Measurements from ENCODE around the gene ABI2. TPM values are rescaled to one million over a fixed set of nuclear protein-coding genes. Genes with fewer than 3 reads are reported as not detected.
"Not testable (repeated sequence)": the region's sequence is repeated elsewhere in the genome, so short reads cannot be mapped to it uniquely, and the experiment has no call there.

ABI2 gene
- total RNA-seq, 1 donor from 2014 or later, result 101 TPM

DNA sequence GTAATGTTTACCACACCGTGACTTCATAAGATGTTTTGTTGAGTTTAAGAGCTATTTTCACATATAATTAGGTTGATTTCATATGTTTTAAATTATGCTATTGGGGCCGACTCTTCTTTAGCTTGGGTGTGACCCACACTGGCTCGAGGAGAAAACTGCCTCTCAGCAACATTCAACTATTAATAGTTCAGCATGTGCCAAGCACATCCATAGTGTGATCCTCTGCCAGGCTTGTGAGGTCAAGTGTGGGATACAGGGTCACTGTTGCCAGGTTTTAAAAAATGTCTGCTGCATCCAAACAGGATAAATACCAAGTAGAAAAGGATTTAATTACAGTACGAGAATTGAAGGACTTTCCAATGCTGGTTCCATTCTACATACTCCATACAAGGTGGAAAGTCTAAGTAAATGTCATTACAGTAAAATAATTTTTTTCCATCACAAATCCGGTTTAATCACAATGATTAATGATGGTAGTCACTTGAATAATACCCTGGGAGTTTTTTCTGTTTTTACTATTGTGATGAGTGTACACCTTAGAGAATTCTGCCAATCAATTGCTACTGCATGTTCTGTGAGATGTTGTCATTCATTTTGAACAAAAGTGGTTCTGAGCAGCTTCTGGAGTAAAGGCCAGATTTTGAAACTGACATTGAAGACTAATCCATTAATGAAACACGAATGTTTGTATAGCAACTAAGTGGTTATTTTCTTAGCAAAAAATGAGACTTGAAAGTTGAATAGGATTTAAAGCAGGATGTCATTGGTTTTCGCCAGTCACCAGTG is 84.5 kb downstream of the ABI2 start:
- DNase-seq (ENCODE audit: low spot score), result no peak
- H3K36me3 Mint-ChIP-seq (ENCODE audit: low read depth, unreplicated experiment), result peaks cover 34% of the 10 kb centered on the region
- H3K4me3 Mint-ChIP-seq (ENCODE audit: unreplicated experiment), result no peak overlapping the region
- no peak overlapping the region for H3K27ac Mint-ChIP-seq (ENCODE audit: unreplicated experiment)
- peaks cover 5% of the 10 kb centered on the region for H3K4me1 Mint-ChIP-seq (ENCODE audit: unreplicated experiment)
- H3K9me3 Mint-ChIP-seq (ENCODE audit: unreplicated experiment), result no peaks in the 10 kb centered on the region
- H3K27me3 Mint-ChIP-seq (ENCODE audit: unreplicated experiment), result peaks cover 3% of the 10 kb centered on the region
- TF ChIP-seq, protein P1, sequence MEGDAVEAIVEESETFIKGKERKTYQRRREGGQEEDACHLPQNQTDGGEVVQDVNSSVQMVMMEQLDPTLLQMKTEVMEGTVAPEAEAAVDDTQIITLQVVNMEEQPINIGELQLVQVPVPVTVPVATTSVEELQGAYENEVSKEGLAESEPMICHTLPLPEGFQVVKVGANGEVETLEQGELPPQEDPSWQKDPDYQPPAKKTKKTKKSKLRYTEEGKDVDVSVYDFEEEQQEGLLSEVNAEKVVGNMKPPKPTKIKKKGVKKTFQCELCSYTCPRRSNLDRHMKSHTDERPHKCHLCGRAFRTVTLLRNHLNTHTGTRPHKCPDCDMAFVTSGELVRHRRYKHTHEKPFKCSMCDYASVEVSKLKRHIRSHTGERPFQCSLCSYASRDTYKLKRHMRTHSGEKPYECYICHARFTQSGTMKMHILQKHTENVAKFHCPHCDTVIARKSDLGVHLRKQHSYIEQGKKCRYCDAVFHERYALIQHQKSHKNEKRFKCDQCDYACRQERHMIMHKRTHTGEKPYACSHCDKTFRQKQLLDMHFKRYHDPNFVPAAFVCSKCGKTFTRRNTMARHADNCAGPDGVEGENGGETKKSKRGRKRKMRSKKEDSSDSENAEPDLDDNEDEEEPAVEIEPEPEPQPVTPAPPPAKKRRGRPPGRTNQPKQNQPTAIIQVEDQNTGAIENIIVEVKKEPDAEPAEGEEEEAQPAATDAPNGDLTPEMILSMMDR (IDR thresholded peaks at IDR 0.05; ENCODE audit: unreplicated experiment), result no peak

DNA sequence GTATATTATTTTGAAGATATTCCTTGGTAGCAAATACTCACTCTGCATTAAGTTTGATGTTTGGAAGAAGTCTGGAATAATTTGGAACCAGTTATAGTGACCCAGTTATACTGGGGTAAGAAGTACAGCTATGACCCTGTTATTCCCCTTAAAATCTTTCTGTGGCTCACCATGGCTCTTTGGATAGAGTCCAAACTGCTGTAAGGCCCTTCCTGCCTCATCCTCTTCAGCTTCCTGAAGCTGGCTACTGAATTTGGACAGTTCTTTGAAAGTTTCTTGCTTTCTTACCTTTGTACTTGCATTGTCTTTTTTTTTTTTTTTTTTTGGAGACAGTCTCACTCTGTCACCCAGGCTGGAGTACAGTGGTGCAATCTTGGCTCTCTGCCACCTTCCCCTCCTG is 85.6 kb downstream of the ABI2 start:
- Mint-ChIP-seq H3K4me1 (ENCODE audit: unreplicated experiment) (peaks cover 5% of the 10 kb centered on the region), H3K4me3 (ENCODE audit: unreplicated experiment) (no peak overlapping the region), H3K27ac (ENCODE audit: unreplicated experiment) (no peak overlapping the region), H3K9me3 (ENCODE audit: unreplicated experiment) (no peaks in the 10 kb centered on the region), H3K27me3 (ENCODE audit: unreplicated experiment) (peaks cover 3% of the 10 kb centered on the region), H3K36me3 (ENCODE audit: low read depth, unreplicated experiment) (peaks cover 42% of the 10 kb centered on the region)
- TF ChIP-seq, protein P1 (IDR thresholded peaks at IDR 0.05; ENCODE audit: unreplicated experiment), result no peak
- no peak for DNase-seq (ENCODE audit: low spot score)

DNA sequence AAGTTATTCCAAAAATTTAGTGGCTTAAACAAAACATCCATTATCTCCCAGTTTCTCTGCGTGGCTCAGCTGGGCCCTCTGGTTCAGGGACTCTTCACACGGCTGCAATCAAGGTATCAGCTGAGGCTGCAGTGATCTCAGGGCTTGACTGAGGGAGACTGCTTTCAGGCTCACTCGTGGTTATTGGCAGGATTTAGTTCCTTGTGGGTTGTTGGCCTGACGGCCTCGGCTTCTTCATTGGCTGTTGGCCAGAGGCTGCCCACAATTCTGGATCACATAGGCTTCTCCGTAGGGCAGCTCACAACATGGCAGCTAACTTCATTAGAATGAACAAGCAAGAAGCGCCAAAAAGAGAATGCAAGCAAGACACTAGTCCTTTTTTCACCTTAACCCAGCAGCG is 90.1 kb downstream of the ABI2 start:
- no peaks in the 10 kb centered on the region for H3K9me3 Mint-ChIP-seq (ENCODE audit: unreplicated experiment)
- H3K4me1 Mint-ChIP-seq (ENCODE audit: unreplicated experiment), result peaks cover 5% of the 10 kb centered on the region
- TF ChIP-seq, protein P1 (IDR thresholded peaks at IDR 0.05; ENCODE audit: unreplicated experiment), result no peak
- peak overlapping the region; percentile 10 for H3K4me3 Mint-ChIP-seq (ENCODE audit: unreplicated experiment)
- DNase-seq (ENCODE audit: low spot score), result no peak
- H3K36me3 Mint-ChIP-seq (ENCODE audit: low read depth, unreplicated experiment), result peaks cover 41% of the 10 kb centered on the region
- no peaks in the 10 kb centered on the region for H3K27me3 Mint-ChIP-seq (ENCODE audit: unreplicated experiment)
- no peak overlapping the region for H3K27ac Mint-ChIP-seq (ENCODE audit: unreplicated experiment)

DNA sequence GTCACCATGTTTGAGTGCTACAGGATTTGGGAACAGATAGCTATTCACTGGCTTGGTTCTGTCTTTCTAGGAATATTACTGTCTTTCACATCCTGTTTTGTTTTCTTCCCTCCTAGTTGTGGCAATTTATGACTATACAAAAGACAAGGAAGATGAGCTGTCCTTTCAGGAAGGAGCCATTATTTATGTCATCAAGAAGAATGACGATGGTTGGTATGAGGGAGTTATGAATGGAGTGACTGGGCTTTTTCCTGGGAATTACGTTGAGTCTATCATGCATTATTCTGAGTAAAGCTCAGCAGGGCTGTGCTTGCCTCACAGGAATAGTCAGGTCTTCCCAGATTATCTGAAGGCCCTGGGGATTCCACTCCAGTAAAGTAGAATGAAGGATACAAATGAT is 98.9 kb downstream of the ABI2 start:
- H3K27ac Mint-ChIP-seq (ENCODE audit: unreplicated experiment), result peak overlapping the region; percentile 32
- H3K36me3 Mint-ChIP-seq (ENCODE audit: low read depth, unreplicated experiment), result peaks cover 4% of the 10 kb centered on the region

DNA sequence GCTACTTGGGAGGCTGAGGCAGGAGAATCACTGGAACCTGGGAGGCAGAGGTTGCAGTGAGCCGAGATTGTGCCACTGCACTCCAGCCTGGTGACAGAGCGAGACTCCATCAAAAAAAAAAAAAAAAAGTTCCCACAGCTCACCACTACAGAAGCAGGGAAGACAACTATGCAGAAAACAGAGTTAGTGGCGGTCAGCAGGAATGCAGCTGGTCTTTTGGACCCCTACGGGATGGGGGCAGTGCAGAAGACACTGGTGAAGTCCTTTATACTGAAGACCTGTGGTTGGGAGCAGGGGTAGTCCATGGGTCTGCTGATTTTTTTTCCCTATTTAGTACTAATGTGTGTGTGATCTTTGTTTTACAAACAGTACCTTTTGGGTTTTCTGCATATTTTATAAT is 101.4 kb downstream of the ABI2 start:
- not testable (repeated sequence) for H3K4me1 Mint-ChIP-seq (ENCODE audit: unreplicated experiment); H3K4me3 Mint-ChIP-seq (ENCODE audit: unreplicated experiment); H3K27ac Mint-ChIP-seq (ENCODE audit: unreplicated experiment); H3K36me3 Mint-ChIP-seq (ENCODE audit: low read depth, unreplicated experiment); H3K27me3 Mint-ChIP-seq (ENCODE audit: unreplicated experiment); DNase-seq (ENCODE audit: low spot score); H3K9me3 Mint-ChIP-seq (ENCODE audit: unreplicated experiment)

More for the DNA sequence above, 98.9 kb downstream of the ABI2 start:
- Mint-ChIP-seq H3K4me3 (ENCODE audit: unreplicated experiment) (peak overlapping the region; percentile 28), H3K4me1 (ENCODE audit: unreplicated experiment) (peaks cover 4% of the 10 kb centered on the region), H3K27me3 (ENCODE audit: unreplicated experiment) (no peaks in the 10 kb centered on the region), H3K9me3 (ENCODE audit: unreplicated experiment) (no peaks in the 10 kb centered on the region)
- no peak for DNase-seq (ENCODE audit: low spot score)
- TF ChIP-seq, protein P1 (IDR thresholded peaks at IDR 0.05; ENCODE audit: unreplicated experiment), result no peak
